Glutamatergic neuron (in vitro differentiated cells): Measurements from ENCODE around the gene NMUR2. TPM values are rescaled to one million over a fixed set of nuclear protein-coding genes. Genes with fewer than 3 reads are reported as not detected.

Experiments
- DNase-seq: peaks from one replicate; pipeline ENCODE4 v3.0.0; 2022
- H3K27ac Mint-ChIP-seq: one replicate; pipeline ENCODE4 v1.8.0; 2020; ENCODE audit warnings: mild to moderate bottlenecking, mixed read lengths, inconsistent platforms; ENCODE audit not compliant: unreplicated experiment
- H3K27me3 Mint-ChIP-seq: one replicate; pipeline ENCODE4 v1.8.0; 2020; ENCODE audit warnings: mild to moderate bottlenecking, moderate library complexity, mixed read lengths, inconsistent platforms; ENCODE audit not compliant: unreplicated experiment
- H3K36me3 Mint-ChIP-seq: one replicate; pipeline ENCODE4 v1.8.0; 2020; ENCODE audit warnings: mild to moderate bottlenecking, mixed read lengths, inconsistent platforms; ENCODE audit not compliant: unreplicated experiment
- H3K4me1 Mint-ChIP-seq: one replicate; pipeline ENCODE4 v1.8.0; 2020; ENCODE audit warnings: mild to moderate bottlenecking, low read depth, mixed read lengths, inconsistent platforms; ENCODE audit not compliant: unreplicated experiment
- H3K4me3 Mint-ChIP-seq: one replicate; pipeline ENCODE4 v1.8.0; 2020; ENCODE audit warnings: mild to moderate bottlenecking, mixed read lengths, inconsistent platforms; ENCODE audit not compliant: unreplicated experiment
- H3K9me3 Mint-ChIP-seq: one replicate; pipeline ENCODE4 v1.8.0; 2020; ENCODE audit warnings: mild to moderate bottlenecking, moderate library complexity, mixed read lengths, inconsistent platforms; ENCODE audit not compliant: unreplicated experiment
- CTCF ChIP-seq: fragments of 200-600 bp; sonication (generic); IDR thresholded peaks from one replicate; pipeline ENCODE4 v1.5.0; 2021; ENCODE audit not compliant: partially characterized antibody, unreplicated experiment
- total RNA-seq: library from RNA; stranded (reverse); fragmentation: NEBNext Ultra II Directional; extraction: Animal tissue kit (Norgen Biotek cat#: 25700); gene quantifications from one replicate; pipeline ENCODE4 v1.2.1, GENCODE V29; 2021; ENCODE audit not compliant: unreplicated experiment

NMUR2 gene
- total RNA-seq, 1 donor from 2014 or later = not detected

GRCh38 chr5:152389208-152389849, 15.8 kb downstream of the NMUR2 start:
- H3K36me3 Mint-ChIP-seq = peaks cover 12% of the 10 kb centered on the region

GRCh38 chr5:152388610-152389009, 16.5 kb downstream of the NMUR2 start:
- H3K27me3 Mint-ChIP-seq = no peaks in the 10 kb centered on the region
- no peak overlapping the region for H3K4me3 Mint-ChIP-seq
- peaks cover 12% of the 10 kb centered on the region for H3K36me3 Mint-ChIP-seq
- H3K27ac Mint-ChIP-seq = no peak overlapping the region
- H3K9me3 Mint-ChIP-seq = no peaks in the 10 kb centered on the region
- no peak for DNase-seq
- H3K4me1 Mint-ChIP-seq = no peaks in the 10 kb centered on the region
- no peak for TF ChIP-seq CTCF

More at GRCh38 chr5:152389208-152389849, 15.8 kb downstream of the NMUR2 start:
- no peaks in the 10 kb centered on the region for H3K9me3 Mint-ChIP-seq
- no peak overlapping the region for H3K4me3 Mint-ChIP-seq
- no peak for TF ChIP-seq CTCF
- no peak overlapping the region for H3K27ac Mint-ChIP-seq
- no peak for DNase-seq
- H3K4me1 Mint-ChIP-seq = no peaks in the 10 kb centered on the region
- no peaks in the 10 kb centered on the region for H3K27me3 Mint-ChIP-seq

- Mint-ChIP-seq H3K27me3 (peaks cover 2% of the 10 kb centered on the region), H3K9me3 (peaks cover 1% of the 10 kb centered on the region), H3K4me1 (peaks cover 10% of the 10 kb centered on the region), H3K27ac (no peak overlapping the region), H3K36me3 (no peaks in the 10 kb centered on the region), H3K4me3 (no peak overlapping the region)
- no peak for DNase-seq
- TF ChIP-seq CTCF = no peak
Measured at GRCh38 chr5:152380415-152381123, 24.5 kb downstream of the NMUR2 start.

- no peak overlapping the region for H3K27ac Mint-ChIP-seq
- no peaks in the 10 kb centered on the region for H3K36me3 Mint-ChIP-seq
- H3K4me1 Mint-ChIP-seq = peaks cover 10% of the 10 kb centered on the region
- H3K9me3 Mint-ChIP-seq = peaks cover 1% of the 10 kb centered on the region
- no peak overlapping the region for H3K4me3 Mint-ChIP-seq
- no peak for DNase-seq
- no peak for TF ChIP-seq CTCF
- H3K27me3 Mint-ChIP-seq = peaks cover 2% of the 10 kb centered on the region
Measured at GRCh38 chr5:152379331-152379730, 25.7 kb downstream of the NMUR2 start.

GRCh38 chr5:152378730-152379129, 26.3 kb downstream of the NMUR2 start:
- peaks cover 10% of the 10 kb centered on the region for H3K4me1 Mint-ChIP-seq
- H3K4me3 Mint-ChIP-seq = no peak overlapping the region
- H3K9me3 Mint-ChIP-seq = peaks cover 1% of the 10 kb centered on the region
- TF ChIP-seq CTCF = no peak
- H3K27me3 Mint-ChIP-seq = peaks cover 2% of the 10 kb centered on the region
- H3K36me3 Mint-ChIP-seq = no peaks in the 10 kb centered on the region
- DNase-seq = no peak
- no peak overlapping the region for H3K27ac Mint-ChIP-seq
